ENCODE data around the gene ABHD17A.
"Not testable (repeated sequence)": the region's sequence is repeated elsewhere in the genome, so short reads cannot be mapped to it uniquely, and the experiment has no call there.

Gene ABHD17A

GRCh38 chr19:1880611-1881392, 4.5 kb downstream of the ABHD17A start:
- no peak for DNase-seq

GRCh38 chr19:1879982-1880381, 5.3 kb downstream of the ABHD17A start:
- not testable (repeated sequence) for DNase-seq

GRCh38 chr19:1878583-1878982, 6.7 kb downstream of the ABHD17A start:
- not testable (repeated sequence) for DNase-seq

- DNase-seq: not testable (repeated sequence)
Measured at GRCh38 chr19:1877280-1877660, 8.0 kb downstream of the ABHD17A start.

- DNase-seq: not testable (repeated sequence)
Measured at GRCh38 chr19:1876496-1877279, 8.6 kb downstream of the ABHD17A start.

GRCh38 chr19:1875646-1876495, 9.4 kb downstream of the ABHD17A start:
- DNase-seq: peak; percentile 61 to 92

- DNase-seq: not testable (repeated sequence)
Measured at GRCh38 chr19:1875265-1875645, 10.0 kb downstream of the ABHD17A start.

- no peak for DNase-seq
Measured at GRCh38 chr19:1874554-1875185, 10.6 kb downstream of the ABHD17A start.

- no peak for DNase-seq
Measured at GRCh38 chr19:1873524-1874473, 11.5 kb downstream of the ABHD17A start.

- DNase-seq: no peak
Measured at GRCh38 chr19:1872807-1873523, 12.3 kb downstream of the ABHD17A start.

- DNase-seq: no peak
Measured at GRCh38 chr19:1871630-1872029, 13.7 kb downstream of the ABHD17A start.

GRCh38 chr19:1871140-1871597, 14.1 kb downstream of the ABHD17A start:
- no peak for DNase-seq

GRCh38 chr19:1868971-1869370, 16.3 kb downstream of the ABHD17A start:
- DNase-seq: no peak

GRCh38 chr19:1867349-1867724, 18.0 kb downstream of the ABHD17A start:
- no peak for DNase-seq

GRCh38 chr19:1866693-1867348, 18.5 kb downstream of the ABHD17A start:
- no peak for DNase-seq

GRCh38 chr19:1865172-1866010, 19.9 kb downstream of the ABHD17A start:
- no peak for DNase-seq

GRCh38 chr19:1864480-1865171, 20.7 kb downstream of the ABHD17A start:
- no peak for DNase-seq

GRCh38 chr19:1863638-1864479, 21.4 kb downstream of the ABHD17A start:
- DNase-seq: peak; percentile 83 to 97

Data from NCI-H187 (cell line).